ENCODE data around the gene PHF5A.

DNA sequence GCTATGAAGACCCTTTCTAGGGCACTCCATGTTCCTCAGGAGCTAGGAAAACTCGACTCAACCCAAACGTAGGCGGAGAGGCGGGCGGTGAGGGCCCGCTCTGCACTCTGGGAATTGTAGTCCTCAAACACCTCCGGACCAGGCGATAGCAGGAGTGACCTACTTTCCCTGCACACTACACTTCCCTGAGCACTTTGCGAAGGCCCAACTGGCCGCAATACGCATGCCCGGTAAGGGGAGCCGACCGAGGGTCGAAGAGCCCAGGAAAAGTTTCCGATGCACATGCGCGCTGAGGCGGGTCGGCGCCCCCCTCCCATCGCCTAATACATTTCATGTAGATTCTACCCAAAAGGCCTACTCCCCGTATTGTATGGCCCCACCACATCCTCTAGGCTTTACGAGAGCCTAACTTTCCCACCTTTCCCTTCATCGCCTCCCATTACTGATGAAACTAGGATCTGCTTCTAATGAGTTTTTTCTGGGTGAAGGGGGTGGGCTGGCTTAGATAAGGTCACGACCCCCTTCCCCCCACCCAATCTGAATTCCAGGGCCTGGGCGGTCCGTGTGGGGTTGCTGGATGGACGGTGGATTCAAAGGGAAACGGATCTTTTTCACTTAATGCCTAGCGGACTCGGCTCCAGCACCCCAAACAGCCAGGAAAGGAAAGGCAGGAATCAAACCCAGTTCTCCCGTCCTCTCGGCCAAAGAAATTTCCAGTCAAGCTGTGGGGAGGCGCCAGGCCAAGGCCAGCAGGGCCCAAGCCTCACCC lies 23.9 kb downstream of the PHF5A start:
- TF ChIP-seq CTCF (IDR thresholded peaks at IDR 0.05 in 4 of 5, conservative IDR thresholded peaks at IDR 0.05 in 1 of 5) = no peak
- TF ChIP-seq POLR2A (IDR thresholded peaks at IDR 0.05) = peak; percentile 74 to 83
